H9 (cell line): Measurements from ENCODE around the gene ZFAND3. TPM values are rescaled to one million over a fixed set of nuclear protein-coding genes. Genes with fewer than 3 reads are reported as not detected.

ENCODE experiments used
- DNase-seq: peaks from one replicate; pipeline ENCODE4 v3.0.0-alpha.2; 2017
- H2AFZ ChIP-seq: one replicate; pipeline ENCODE4 v1.6.1; 2013; ENCODE audit warnings: mild to moderate bottlenecking, low read length, control low read depth, moderate library complexity
- H2AK5ac ChIP-seq: 2 replicates; pipeline ENCODE4 v1.6.1; 2013; ENCODE audit warnings: low read length, control low read depth, mixed read lengths; ENCODE audit not compliant: insufficient read length
- H2BK120ac ChIP-seq: one replicate; pipeline ENCODE4 v1.6.1; 2013; ENCODE audit warnings: low read depth, mild to moderate bottlenecking, low read length, control low read depth, inconsistent platforms; ENCODE audit not compliant: poor library complexity, severe bottlenecking
- H2BK12ac ChIP-seq: 2 replicates; pipeline ENCODE4 v1.6.1; 2013; ENCODE audit warnings: low read length, control low read depth, mixed read lengths, low read depth; ENCODE audit not compliant: insufficient read length
- H2BK15ac ChIP-seq: 2 replicates; pipeline ENCODE4 v1.6.1; 2013; ENCODE audit warnings: low read depth, low read length, control low read depth
- H2BK20ac ChIP-seq: one replicate; pipeline ENCODE4 v1.6.1; 2013; ENCODE audit warnings: low read depth, mild to moderate bottlenecking, low read length, control low read depth, inconsistent platforms; ENCODE audit not compliant: poor library complexity, severe bottlenecking
- H2BK5ac ChIP-seq: 2 replicates; pipeline ENCODE4 v1.6.1; 2013; ENCODE audit warnings: low read length, control low read depth, mixed read lengths; ENCODE audit not compliant: insufficient read length
- H3K14ac ChIP-seq: 2 replicates; pipeline ENCODE4 v1.6.1; 2013; ENCODE audit warnings: low read length, control low read depth; ENCODE audit not compliant: insufficient read depth
- H3K18ac ChIP-seq: 2 replicates; pipeline ENCODE4 v1.6.1; 2013; ENCODE audit warnings: low read depth, mild to moderate bottlenecking, mixed read lengths, low read length, control low read depth; ENCODE audit not compliant: insufficient read length
- H3K23ac ChIP-seq: 2 replicates; pipeline ENCODE4 v1.6.1; 2013; ENCODE audit warnings: low read length, control low read depth, mixed read lengths, low read depth; ENCODE audit not compliant: insufficient read length
- H3K23me2 ChIP-seq: 2 replicates; pipeline ENCODE4 v1.6.1; 2013; ENCODE audit warnings: low read depth, mild to moderate bottlenecking, mixed read lengths, low read length, control low read depth; ENCODE audit not compliant: insufficient read length, poor library complexity, severe bottlenecking
- H3K27ac ChIP-seq: 2 replicates; pipeline ENCODE4 v1.5.1; 2013; ENCODE audit warnings: low read length, control low read depth, mixed read lengths, low read depth; ENCODE audit not compliant: insufficient read length
- H3K27me3 ChIP-seq: 2 replicates; pipeline ENCODE4 v1.6.1; 2013; ENCODE audit warnings: low read length, control low read depth, inconsistent platforms; ENCODE audit not compliant: insufficient read depth
- H3K4ac ChIP-seq: 2 replicates; pipeline ENCODE4 v1.6.1; 2013; ENCODE audit warnings: low read depth, mild to moderate bottlenecking, control low read depth, inconsistent platforms, low read length, moderate library complexity
- H3K4me1 ChIP-seq: 2 replicates; pipeline ENCODE4 v1.6.1; 2013; ENCODE audit warnings: low read length, control low read depth, inconsistent platforms; ENCODE audit not compliant: insufficient read depth
- H3K4me2 ChIP-seq: 2 replicates; pipeline ENCODE4 v1.6.1; 2013; ENCODE audit warnings: low read length, control low read depth, mixed read lengths; ENCODE audit not compliant: insufficient read length, insufficient read depth
- H3K56ac ChIP-seq: 2 replicates; pipeline ENCODE4 v1.6.1; 2013; ENCODE audit warnings: low read depth, mild to moderate bottlenecking, mixed read lengths, low read length, control low read depth; ENCODE audit not compliant: insufficient read length
- H3K79me1 ChIP-seq: 2 replicates; pipeline ENCODE4 v1.6.1; 2013; ENCODE audit warnings: low read depth, mild to moderate bottlenecking, moderate library complexity, low read length, control low read depth, inconsistent platforms; ENCODE audit not compliant: insufficient read depth, poor library complexity, severe bottlenecking
- H3K79me2 ChIP-seq: 2 replicates; pipeline ENCODE4 v1.6.1; 2013; ENCODE audit warnings: low read length, control low read depth, inconsistent platforms; ENCODE audit not compliant: insufficient read depth
- H3K9ac ChIP-seq: 2 replicates; pipeline ENCODE4 v1.6.1; 2013; ENCODE audit warnings: low read length, control low read depth, mixed read lengths; ENCODE audit not compliant: insufficient read length; ENCODE audit errors: extremely low read depth
- H3K9me3 ChIP-seq: one replicate; pipeline ENCODE4 v1.6.1; 2013; ENCODE audit warnings: low read depth, low read length, inconsistent platforms; ENCODE audit not compliant: control insufficient read depth
- H3T11ph ChIP-seq: one replicate; pipeline ENCODE4 v1.6.1; 2013; ENCODE audit warnings: mild to moderate bottlenecking, low read length, control low read depth, inconsistent platforms
- H4K20me1 ChIP-seq: one replicate; pipeline ENCODE4 v1.6.1; 2013; ENCODE audit not compliant: control insufficient read depth, insufficient read length, insufficient read depth
- H4K5ac ChIP-seq: 2 replicates; pipeline ENCODE4 v1.6.1; 2013; ENCODE audit warnings: low read depth, mild to moderate bottlenecking, mixed read lengths, low read length, control low read depth; ENCODE audit not compliant: insufficient read length
- H4K8ac ChIP-seq: replicated peaks from 2 replicates; pipeline ENCODE4 v1.6.1; 2013; ENCODE audit warnings: low read length, control low read depth, mixed read lengths, low read depth; ENCODE audit not compliant: insufficient read length
- H4K91ac ChIP-seq: 2 replicates; pipeline ENCODE4 v1.6.1; 2013; ENCODE audit warnings: low read depth, mild to moderate bottlenecking, moderate library complexity, mixed read lengths, low read length, control low read depth; ENCODE audit not compliant: insufficient read length
- H3K27ac Mint-ChIP-seq, 3 experiments: 2 replicates in 2 of 3; 3 replicates in 1 of 3; pipeline ENCODE4 v1.8.0; 2020 to 2021; ENCODE audit warnings: mixed read lengths in 3 of 3, mild to moderate bottlenecking in 1 of 3, moderate library complexity in 1 of 3
- H3K27me3 Mint-ChIP-seq: 2 replicates; pipeline ENCODE4 v1.8.0; 2021; ENCODE audit warnings: low read depth, mild to moderate bottlenecking, moderate library complexity, mixed read lengths
- H3K36me3 Mint-ChIP-seq, 3 experiments: 2 replicates in 2 of 3; 3 replicates in 1 of 3; pipeline ENCODE4 v1.8.0; 2020 to 2021; ENCODE audit warnings: low read depth in 3 of 3, mixed read lengths in 3 of 3; ENCODE audit not compliant: insufficient read depth in 1 of 3
- H3K4me1 Mint-ChIP-seq, 2 experiments: 2 replicates each; pipeline ENCODE4 v1.8.0; 2020; ENCODE audit warnings: mixed read lengths in 2 of 2
- H3K4me3 Mint-ChIP-seq, 2 experiments: 2 replicates in 1 of 2; 3 replicates in 1 of 2; pipeline ENCODE4 v1.8.0; 2020 to 2021; ENCODE audit warnings: mild to moderate bottlenecking in 2 of 2, mixed read lengths in 2 of 2, moderate library complexity in 1 of 2
- H3K9me3 Mint-ChIP-seq, 2 experiments: 2 replicates in 1 of 2; 3 replicates in 1 of 2; pipeline ENCODE4 v1.8.0; 2020; ENCODE audit warnings: mild to moderate bottlenecking in 2 of 2, mixed read lengths in 2 of 2, moderate library complexity in 1 of 2
- CTCF ChIP-seq: fragments of 200-600 bp; sonication (generic); conservative IDR thresholded peaks from 3 replicates; pipeline ENCODE4 v1.8.0; 2021; ENCODE audit warnings: antibody characterized with exemption, mild to moderate bottlenecking
- WGBS: extraction: QIAGEN DNeasy Blood & Tissue Kit; methylation state at CpG from one replicate; pipeline ENCODE4 v1.1.7; 2013; ENCODE audit warnings: missing lambda C conversion rate, low lambda C conversion rate, mixed read lengths; ENCODE audit not compliant: insufficient read length; ENCODE audit errors: extremely low coverage; 5-methylcytosine and 5-hydroxymethylcytosine counted together
- total RNA-seq: library from RNA; stranded (reverse); gene quantifications from 2 replicates; pipeline ENCODE4 v1.2.1, GENCODE V29; 2021

The ZFAND3 gene
- total RNA-seq, 1 experiment from 2014 or later: 57.7 TPM

GRCh38 chr6:38152620-38153019 lies 333.1 kb downstream of the ZFAND3 start:
- Histone ChIP-seq H2BK120ac (no peak overlapping the region), H3K9me3 (no peaks in the 10 kb centered on the region), H2AK5ac (no peak overlapping the region), H2AFZ (no peak overlapping the region), H2BK15ac (no peak overlapping the region), H3K9ac (no peak overlapping the region), H3K18ac (no peak overlapping the region), H3K56ac (no peak overlapping the region), H4K20me1 (no peaks in the 10 kb centered on the region), H3K79me2 (no peaks in the 10 kb centered on the region), H3K4me2 (no peak overlapping the region), H3K23me2 (no peaks in the 10 kb centered on the region), H2BK5ac (no peak overlapping the region), H2BK20ac (no peak overlapping the region), H3K27ac (no peak overlapping the region), H4K91ac (no peak overlapping the region), H3T11ph (no peak overlapping the region), H2BK12ac (no peak overlapping the region), H3K79me1 (no peaks in the 10 kb centered on the region), H4K5ac (no peak overlapping the region), H4K8ac (no peak overlapping the region), H3K23ac (no peak overlapping the region), H3K4ac (no peak overlapping the region), H3K4me1 (no peaks in the 10 kb centered on the region), H3K27me3 (no peaks in the 10 kb centered on the region), H3K14ac (no peak overlapping the region)
- Mint-ChIP-seq H3K4me3 (no peak overlapping the region), H3K4me1 (peaks cover 20 to 31% of the 10 kb centered on the region in 2 experiments), H3K36me3 (peaks cover 0 to 7% (median 0%) of the 10 kb centered on the region in 3 experiments; a peak in 2 of 7 replicates), H3K9me3 (no peaks in the 10 kb centered on the region), H3K27ac (no peak overlapping the region; a peak in 1 of 7 replicates), H3K27me3 (no peaks in the 10 kb centered on the region)
- no peak for TF ChIP-seq CTCF
- DNase-seq: no peak
- no CpG with 5 or more reads among the region's 8 CpGs for WGBS
